ENCODE results near the gene PC. TPM values are rescaled to one million over a fixed set of nuclear protein-coding genes. Genes with fewer than 3 reads are reported as not detected.

PC gene
- total RNA-seq, 1 experiment from 2014 or later: 24.5 TPM

- no peaks in the 10 kb centered on the region for H3F3A ChIP-seq (ENCODE audit: low read length, unreplicated experiment)
- no peaks in the 10 kb centered on the region for H3K9me3 ChIP-seq (ENCODE audit: low read length)
- intact Hi-C loops (cut with micrococcal nuclease): no loop called here
- no TSS peak for BruUV-seq (replicated peaks)
- POLR2A ChIA-PET (ENCODE audit: unreplicated experiment): no interaction called here
- H2AFZ ChIP-seq (ENCODE audit: low read length): no peak overlapping the region
- H3K4me1 ChIP-seq (ENCODE audit: insufficient read depth, low read length): peaks cover 28% of the 10 kb centered on the region
- no peak for TF ChIP-seq CTCF (conservative IDR thresholded peaks at IDR 0.05; ENCODE audit: low read depth, low read length)
- no peak for TF ChIP-seq EZH2phosphoT487 (IDR thresholded peaks at IDR 0.05; ENCODE audit: borderline replicate concordance, low read length)
- TF ChIP-seq EZH2 (IDR thresholded peaks at IDR 0.05; ENCODE audit: low read length, unreplicated experiment): no peak
- H3K4me2 ChIP-seq (ENCODE audit: low read length): no peak overlapping the region
- no peaks in the 10 kb centered on the region for H3K27me3 ChIP-seq (ENCODE audit: low read length)
- H3K27ac ChIP-seq (ENCODE audit: low read length): no peak overlapping the region
- no peaks in the 10 kb centered on the region for H4K20me1 ChIP-seq (ENCODE audit: low read length)
- no peak overlapping the region for H3K9ac ChIP-seq (ENCODE audit: low read length)
- no peaks in the 10 kb centered on the region for H3K9me2 ChIP-seq (replicated peaks; ENCODE audit: low read length)
- H3K4me3 ChIP-seq (ENCODE audit: low read length): no peak overlapping the region
- H3K36me3 ChIP-seq (ENCODE audit: low read depth, low read length): no peaks in the 10 kb centered on the region
- CTCF ChIA-PET: interaction anchor here (0.6 kb wide), 1 partner anchor 103 kb away, joined by 11 read pairs; no protein-coding TSS in a partner anchor
- no peak for ATAC-seq
- DNase-seq: no peak
- H3K79me2 ChIP-seq (ENCODE audit: low read length): no peaks in the 10 kb centered on the region
Measured at GRCh38 chr11:66985508-66986177, 27.5 kb upstream of the PC start.

- no peaks in the 10 kb centered on the region for H3K36me3 ChIP-seq (ENCODE audit: low read depth, low read length)
- peaks cover 28% of the 10 kb centered on the region for H3K4me1 ChIP-seq (ENCODE audit: insufficient read depth, low read length)
- H3F3A ChIP-seq (ENCODE audit: low read length, unreplicated experiment): no peaks in the 10 kb centered on the region
- ATAC-seq (no peak), DNase-seq (no peak)
- BruUV-seq (replicated peaks): no TSS peak
- no peak overlapping the region for H3K4me3 ChIP-seq (ENCODE audit: low read length)
- intact Hi-C loops (cut with micrococcal nuclease): no loop called here
- ChIA-PET POLR2A (ENCODE audit: unreplicated experiment) (no interaction called here), CTCF (no interaction called here)
- H3K4me2 ChIP-seq (ENCODE audit: low read length): no peak overlapping the region
- H3K79me2 ChIP-seq (ENCODE audit: low read length): no peaks in the 10 kb centered on the region
- H3K9me2 ChIP-seq (replicated peaks; ENCODE audit: low read length): no peaks in the 10 kb centered on the region
- peak overlapping the region; percentile 33 for H3K27ac ChIP-seq (ENCODE audit: low read length)
- H3K9me3 ChIP-seq (ENCODE audit: low read length): no peaks in the 10 kb centered on the region; the same call in 1 of the 2 replicates
- no peak overlapping the region for H2AFZ ChIP-seq (ENCODE audit: low read length)
- no peaks in the 10 kb centered on the region for H4K20me1 ChIP-seq (ENCODE audit: low read length)
- H3K27me3 ChIP-seq (ENCODE audit: low read length): no peaks in the 10 kb centered on the region
- TF ChIP-seq CTCF (conservative IDR thresholded peaks at IDR 0.05; ENCODE audit: low read depth, low read length) (no peak), EZH2phosphoT487 (IDR thresholded peaks at IDR 0.05; ENCODE audit: borderline replicate concordance, low read length) (no peak), EZH2 (IDR thresholded peaks at IDR 0.05; ENCODE audit: low read length, unreplicated experiment) (no peak)
- H3K9ac ChIP-seq (ENCODE audit: low read length): no peak overlapping the region
Measured at GRCh38 chr11:66983275-66983924, 25.2 kb upstream of the PC start.

Measured in PC-3 (cell line).